IPS-18a (cell line): ENCODE data around the gene SHROOM1.

Experiments used
- H3K27ac ChIP-seq: one replicate; pipeline ENCODE4 v1.5.1; 2013; ENCODE audit warnings: low read length
- H3K27me3 ChIP-seq: one replicate; pipeline ENCODE4 v1.6.1; 2013; ENCODE audit warnings: mild to moderate bottlenecking, low read length; ENCODE audit not compliant: control insufficient read depth, insufficient read depth
- H3K36me3 ChIP-seq: one replicate; pipeline ENCODE4 v1.6.1; 2013; ENCODE audit warnings: low read depth, low read length; ENCODE audit not compliant: control insufficient read depth
- H3K4me1 ChIP-seq: one replicate; pipeline ENCODE4 v1.6.1; 2013; ENCODE audit warnings: low read depth, low read length; ENCODE audit not compliant: control insufficient read depth
- H3K4me3 ChIP-seq: one replicate; pipeline ENCODE4 v1.5.1; 2013; ENCODE audit warnings: low read length
- H3K9ac ChIP-seq: one replicate; pipeline ENCODE4 v1.6.1; 2013; ENCODE audit warnings: mild to moderate bottlenecking, low read length, moderate library complexity
- H3K9me3 ChIP-seq: one replicate; pipeline ENCODE4 v1.6.1; 2013; ENCODE audit warnings: low read depth, low read length; ENCODE audit not compliant: control insufficient read depth

SHROOM1 gene

DNA sequence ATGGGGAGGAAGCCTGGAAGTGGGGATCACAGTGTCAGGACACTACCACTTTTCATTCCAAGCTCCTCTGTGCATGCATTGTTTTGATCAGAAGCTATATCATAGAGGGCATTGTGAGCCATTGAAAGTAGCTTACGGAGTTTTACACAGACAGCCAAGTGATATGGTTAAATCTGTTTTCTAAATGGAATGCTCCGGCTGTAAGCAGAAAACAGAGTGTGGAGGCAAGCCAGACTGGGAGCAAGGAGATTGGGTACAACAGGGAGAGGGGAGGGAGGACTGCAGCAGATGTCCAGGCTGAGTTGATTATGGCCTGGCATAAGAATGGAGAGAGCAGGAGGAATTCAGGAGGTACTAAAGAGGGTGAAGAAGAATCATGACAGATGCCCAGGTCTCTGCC lies 32.8 kb downstream of the SHROOM1 start:
- Histone ChIP-seq H3K4me1 (no peaks in the 10 kb centered on the region), H3K27ac (no peak overlapping the region), H3K4me3 (no peak overlapping the region), H3K9ac (no peak overlapping the region), H3K9me3 (no peaks in the 10 kb centered on the region), H3K36me3 (no peaks in the 10 kb centered on the region), H3K27me3 (no peaks in the 10 kb centered on the region)

GRCh38 chr5:132791026-132791425 lies 39.4 kb downstream of the SHROOM1 start:
- H3K4me3 ChIP-seq = no peak overlapping the region
- no peaks in the 10 kb centered on the region for H3K9me3 ChIP-seq
- no peak overlapping the region for H3K9ac ChIP-seq
- no peaks in the 10 kb centered on the region for H3K36me3 ChIP-seq
- H3K27me3 ChIP-seq = no peaks in the 10 kb centered on the region
- no peaks in the 10 kb centered on the region for H3K4me1 ChIP-seq
- H3K27ac ChIP-seq = no peak overlapping the region

DNA sequence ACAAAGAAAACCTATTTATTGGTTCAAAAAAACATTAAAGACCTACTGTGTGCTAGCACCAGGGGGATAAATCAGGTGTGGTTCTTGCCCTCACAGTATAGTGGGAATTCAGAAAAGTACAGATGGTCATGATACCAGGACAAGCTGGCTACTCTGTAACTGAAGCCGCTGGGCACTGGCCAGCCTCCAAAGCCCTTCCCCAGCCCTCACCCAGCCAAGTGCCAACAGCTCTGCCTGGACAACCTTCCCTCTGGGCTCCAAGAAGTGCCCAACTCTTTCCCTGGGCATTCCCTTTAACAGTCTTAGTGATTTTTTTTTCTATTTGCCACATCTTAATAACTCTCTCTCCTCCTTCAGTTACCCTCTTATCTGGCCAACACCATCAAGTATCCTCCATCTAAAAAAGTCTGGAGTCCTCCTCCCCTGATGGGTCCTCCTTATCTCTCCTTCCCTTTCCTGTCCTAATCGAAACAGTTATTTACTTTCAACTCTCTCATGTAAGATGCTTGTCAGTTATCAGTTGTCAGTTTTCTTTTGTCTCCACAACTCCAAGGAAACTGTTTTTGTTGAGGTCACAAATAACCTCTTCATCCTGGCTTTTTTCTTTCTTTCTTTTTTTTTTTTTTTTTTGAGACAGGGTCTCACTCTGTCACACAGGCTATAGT lies 40.1 kb downstream of the SHROOM1 start:
- no peaks in the 10 kb centered on the region for H3K4me1 ChIP-seq
- H3K27me3 ChIP-seq = no peaks in the 10 kb centered on the region
- no peaks in the 10 kb centered on the region for H3K9me3 ChIP-seq
- no peak overlapping the region for H3K9ac ChIP-seq
- H3K27ac ChIP-seq = no peak overlapping the region
- no peak overlapping the region for H3K4me3 ChIP-seq
- H3K36me3 ChIP-seq = no peaks in the 10 kb centered on the region

DNA sequence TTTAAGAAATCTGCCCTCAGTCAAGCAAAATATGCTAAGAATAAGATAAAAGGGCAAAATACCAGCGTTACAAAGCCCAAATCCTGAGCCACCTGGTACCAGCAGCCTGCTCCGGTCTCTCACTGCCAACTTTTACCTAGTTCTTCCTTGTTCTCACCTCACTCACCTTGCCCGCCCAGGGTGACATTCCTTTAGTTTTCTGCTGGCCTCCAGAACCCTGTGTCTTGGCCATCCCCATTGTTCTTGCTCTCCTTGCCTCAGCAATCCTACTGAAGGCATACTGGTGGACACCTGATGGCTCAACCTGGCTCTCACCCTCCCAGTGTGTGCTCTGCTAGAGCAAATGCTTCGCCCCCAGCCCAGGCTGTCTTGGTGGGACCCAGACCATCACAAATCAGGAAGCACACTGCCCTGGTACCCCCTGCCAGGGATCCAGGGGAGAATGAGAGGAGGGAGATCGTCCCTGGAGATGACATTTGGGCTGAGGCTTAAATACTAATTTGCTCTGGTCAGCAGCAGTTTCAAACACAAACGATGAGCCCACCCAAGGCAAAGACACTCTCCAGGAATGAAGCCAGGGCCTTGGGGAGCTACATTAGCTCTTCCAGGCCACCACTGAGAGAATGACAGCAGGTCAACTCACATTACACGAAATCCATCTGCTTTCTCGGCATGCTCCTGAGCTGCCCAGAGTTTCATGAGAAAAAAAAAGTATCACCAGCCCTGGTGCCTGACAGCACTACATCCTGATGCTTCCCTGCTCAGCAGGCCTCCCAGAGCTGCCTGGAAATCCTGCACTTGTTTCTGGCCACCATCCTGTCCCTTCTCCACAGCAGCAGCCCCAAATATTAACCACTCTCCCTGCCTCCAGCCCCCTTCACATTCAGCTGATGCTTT lies 41.2 kb downstream of the SHROOM1 start:
- no peaks in the 10 kb centered on the region for H3K27me3 ChIP-seq
- H3K9ac ChIP-seq = no peak overlapping the region
- no peaks in the 10 kb centered on the region for H3K9me3 ChIP-seq
- no peak overlapping the region for H3K27ac ChIP-seq
- H3K4me1 ChIP-seq = no peaks in the 10 kb centered on the region
- no peaks in the 10 kb centered on the region for H3K36me3 ChIP-seq
- no peak overlapping the region for H3K4me3 ChIP-seq

- Histone ChIP-seq H3K27me3 (no peaks in the 10 kb centered on the region), H3K4me1 (no peaks in the 10 kb centered on the region), H3K4me3 (no peak overlapping the region), H3K36me3 (no peaks in the 10 kb centered on the region), H3K9ac (no peak overlapping the region), H3K9me3 (no peaks in the 10 kb centered on the region), H3K27ac (no peak overlapping the region)
These were observed 41.9 kb downstream of the SHROOM1 start for GRCh38 chr5:132788508-132788907.

DNA sequence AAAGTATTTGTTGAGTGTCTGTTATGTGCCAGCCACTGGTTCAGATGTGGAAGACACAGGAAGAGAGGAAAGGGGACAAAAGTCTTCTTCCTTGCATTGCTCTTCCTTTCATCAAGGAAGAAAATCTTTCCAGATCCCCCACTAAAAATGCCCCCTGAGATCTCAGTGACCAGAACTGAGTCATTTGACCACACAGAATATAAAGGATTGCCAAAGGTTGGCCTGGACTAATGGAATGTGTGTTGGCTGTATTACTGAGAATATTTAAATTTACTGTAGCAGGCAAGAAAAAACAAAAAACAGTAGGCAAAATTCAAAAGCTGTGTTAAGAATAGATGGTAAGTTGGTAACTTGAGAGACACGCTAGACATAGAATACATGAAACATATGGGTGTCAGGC lies 43.4 kb downstream of the SHROOM1 start:
- Histone ChIP-seq H3K27me3 (peaks cover 1% of the 10 kb centered on the region), H3K9me3 (no peaks in the 10 kb centered on the region), H3K4me1 (no peaks in the 10 kb centered on the region), H3K9ac (no peak overlapping the region), H3K4me3 (no peak overlapping the region), H3K36me3 (no peaks in the 10 kb centered on the region), H3K27ac (no peak overlapping the region)

- no peak overlapping the region for H3K27ac ChIP-seq
- H3K9me3 ChIP-seq = no peaks in the 10 kb centered on the region
- H3K9ac ChIP-seq = no peak overlapping the region
- no peaks in the 10 kb centered on the region for H3K36me3 ChIP-seq
- no peaks in the 10 kb centered on the region for H3K4me1 ChIP-seq
- peaks cover 5% of the 10 kb centered on the region for H3K27me3 ChIP-seq
- H3K4me3 ChIP-seq = no peak overlapping the region
These were observed 44.6 kb downstream of the SHROOM1 start for GRCh38 chr5:132785864-132786263.

GRCh38 chr5:132785365-132785764 lies 45.1 kb downstream of the SHROOM1 start:
- Histone ChIP-seq H3K36me3 (no peaks in the 10 kb centered on the region), H3K9me3 (no peaks in the 10 kb centered on the region), H3K4me3 (no peak overlapping the region), H3K27me3 (peaks cover 5% of the 10 kb centered on the region), H3K9ac (no peak overlapping the region), H3K27ac (no peak overlapping the region), H3K4me1 (no peaks in the 10 kb centered on the region)

GRCh38 chr5:132782101-132782500 lies 48.3 kb downstream of the SHROOM1 start:
- peaks cover 29% of the 10 kb centered on the region for H3K27me3 ChIP-seq
- no peaks in the 10 kb centered on the region for H3K36me3 ChIP-seq
- no peaks in the 10 kb centered on the region for H3K4me1 ChIP-seq
- no peak overlapping the region for H3K9ac ChIP-seq
- H3K4me3 ChIP-seq = no peak overlapping the region
- no peaks in the 10 kb centered on the region for H3K9me3 ChIP-seq
- H3K27ac ChIP-seq = no peak overlapping the region

DNA sequence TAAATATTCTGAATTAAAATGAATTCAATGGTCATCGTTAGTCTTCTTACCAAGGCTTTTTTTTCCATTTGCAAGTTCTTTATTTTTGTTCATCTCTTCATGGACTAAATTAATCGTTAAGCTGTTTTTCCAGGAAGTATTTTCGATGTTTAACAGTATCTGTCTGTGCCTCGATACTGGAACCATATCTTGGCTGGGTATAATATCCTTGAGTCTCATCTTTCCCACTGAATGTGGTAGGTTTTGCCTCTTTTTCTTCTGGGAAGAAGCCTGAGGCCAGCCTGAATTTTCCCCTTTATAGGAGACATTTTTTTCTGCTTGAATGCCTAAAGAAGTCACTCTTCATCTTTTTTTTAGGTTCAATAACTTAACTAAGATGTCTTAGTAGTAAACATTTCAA lies 49.4 kb downstream of the SHROOM1 start:
- Histone ChIP-seq H3K4me1 (peaks cover 4% of the 10 kb centered on the region), H3K36me3 (no peaks in the 10 kb centered on the region)

DNA sequence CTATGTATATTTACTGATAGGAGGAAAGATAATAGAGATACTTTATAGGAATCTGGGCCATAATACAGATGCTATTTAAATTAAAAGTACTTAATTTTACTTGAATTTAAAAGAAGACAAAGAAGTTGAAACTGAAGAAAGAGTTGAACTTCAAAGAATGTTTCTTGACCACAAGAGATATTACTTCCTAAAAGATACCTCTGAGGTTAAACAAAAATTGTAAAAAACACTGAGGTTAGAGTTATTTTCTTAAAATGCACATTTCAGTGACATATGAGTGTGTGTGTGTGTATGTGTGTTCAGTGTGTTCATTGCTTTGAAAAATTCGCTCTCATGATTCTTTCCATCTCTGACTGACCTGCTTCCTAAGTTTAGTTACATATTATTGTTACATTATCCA lies 49.9 kb downstream of the SHROOM1 start:
- no peak overlapping the region for H3K9ac ChIP-seq
- no peaks in the 10 kb centered on the region for H3K9me3 ChIP-seq
- no peak overlapping the region for H3K27ac ChIP-seq
- H3K4me1 ChIP-seq = peaks cover 9% of the 10 kb centered on the region
- peaks cover 40% of the 10 kb centered on the region for H3K27me3 ChIP-seq
- no peaks in the 10 kb centered on the region for H3K36me3 ChIP-seq
- H3K4me3 ChIP-seq = no peak overlapping the region

More for the DNA sequence above, 49.4 kb downstream of the SHROOM1 start:
- H3K27ac ChIP-seq = no peak overlapping the region
- no peak overlapping the region for H3K4me3 ChIP-seq
- no peaks in the 10 kb centered on the region for H3K9me3 ChIP-seq
- no peak overlapping the region for H3K9ac ChIP-seq
- H3K27me3 ChIP-seq = peaks cover 36% of the 10 kb centered on the region

DNA sequence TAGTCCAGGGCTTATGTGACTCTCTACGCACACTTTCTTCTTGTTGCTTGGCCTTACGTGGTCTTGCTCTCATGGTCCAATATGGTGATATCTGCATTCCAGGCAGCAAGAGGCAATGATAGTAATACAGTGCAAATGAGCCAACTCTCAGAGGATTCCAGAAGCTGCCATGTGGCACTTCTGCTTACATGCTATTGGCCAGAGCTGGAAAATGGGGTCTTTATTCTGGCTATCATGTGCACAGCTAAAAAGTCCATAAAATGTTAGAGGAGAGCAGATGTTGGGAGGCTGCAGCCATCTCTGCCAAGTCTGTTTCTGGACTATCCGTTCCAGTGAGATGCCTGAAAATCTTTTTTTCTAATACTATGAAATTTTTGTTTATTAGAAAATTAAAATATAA lies 50.5 kb downstream of the SHROOM1 start:
- H3K4me1 ChIP-seq = peaks cover 10% of the 10 kb centered on the region
- H3K9ac ChIP-seq = no peak overlapping the region
- no peak overlapping the region for H3K27ac ChIP-seq
- no peaks in the 10 kb centered on the region for H3K9me3 ChIP-seq
- peaks cover 47% of the 10 kb centered on the region for H3K27me3 ChIP-seq
- H3K36me3 ChIP-seq = no peaks in the 10 kb centered on the region
- no peak overlapping the region for H3K4me3 ChIP-seq
